IMR-90 (cell line): Measurements from ENCODE around the gene VSIG10L2. TPM values are rescaled to one million over a fixed set of nuclear protein-coding genes. Genes with fewer than 3 reads are reported as not detected.

ENCODE experiments used
- ATAC-seq: fragments of 200-7000 bp; cut with Tn5 transposase; 2 replicates; pipeline ENCODE4 v1.9.1; 2020; ENCODE audit warnings: low read depth, mild to moderate bottlenecking, moderate library complexity
- BruUV-seq: library from RNA; stranded (reverse); fragments of 400-500 nt; replicated peaks from 2 replicates; lab custom pipeline; 2021; lab: Mats Ljungman, UMichigan
- CTCF ChIA-PET: fragments of 300-600 bp; formaldehyde crosslinking; extraction: SDS; loops from one replicate; lab custom pipeline; 2021; ENCODE audit warnings: antibody characterized with exemption; lab: Yijun Ruan, JAX
- POLR2A ChIA-PET: fragments of 300-600 bp; sonication (Branson Sonifier 250); formaldehyde crosslinking; loops from one replicate; lab custom pipeline; 2022; ENCODE audit warnings: antibody characterized with exemption; ENCODE audit not compliant: unreplicated experiment; lab: Charles Lee
- DNase-seq: peaks from one replicate; pipeline ENCODE4 v3.0.0; 2013
- H2AFZ ChIP-seq: replicated peaks from 2 replicates; pipeline ENCODE3; 2013; ENCODE audit warnings: low read length, mild to moderate bottlenecking; ENCODE audit not compliant: poor library complexity
- H2AK5ac ChIP-seq: 2 replicates; pipeline ENCODE4 v1.6.1; 2013; ENCODE audit warnings: low read depth, low read length, inconsistent platforms
- H2AK9ac ChIP-seq: replicated peaks from 2 replicates; pipeline ENCODE3; 2013; ENCODE audit warnings: mild to moderate bottlenecking, low read depth, low read length, moderate library complexity; ENCODE audit not compliant: poor library complexity
- H2BK120ac ChIP-seq: 2 replicates; pipeline ENCODE4 v1.6.1; 2013; ENCODE audit warnings: low read depth, low read length, inconsistent platforms
- H2BK15ac ChIP-seq: 3 replicates; pipeline ENCODE4 v1.6.1; 2013; ENCODE audit warnings: low read depth, low read length, inconsistent platforms
- H2BK20ac ChIP-seq: 2 replicates; pipeline ENCODE4 v1.6.1; 2013; ENCODE audit warnings: low read depth, mild to moderate bottlenecking, inconsistent platforms, low read length, moderate library complexity
- H2BK5ac ChIP-seq: 2 replicates; pipeline ENCODE4 v1.6.1; 2013; ENCODE audit warnings: mild to moderate bottlenecking, low read depth, low read length, inconsistent platforms; ENCODE audit not compliant: poor library complexity, severe bottlenecking
- H3K14ac ChIP-seq: replicated peaks from 2 replicates; pipeline ENCODE4 v1.6.1; 2013; ENCODE audit warnings: low read depth, low read length, inconsistent platforms
- H3K18ac ChIP-seq: 2 replicates; pipeline ENCODE4 v1.6.1; 2013; ENCODE audit warnings: low read depth, low read length, control low read depth
- H3K23ac ChIP-seq: 2 replicates; pipeline ENCODE4 v1.6.1; 2013; ENCODE audit warnings: low read depth, low read length, inconsistent platforms
- H3K27ac ChIP-seq: 2 replicates; pipeline ENCODE4 v1.5.1; 2013; ENCODE audit warnings: mild to moderate bottlenecking, control low read depth, low read length; ENCODE audit not compliant: insufficient read depth
- H3K27me3 ChIP-seq: 2 replicates; pipeline ENCODE4 v1.6.1; 2013; ENCODE audit warnings: low read length; ENCODE audit not compliant: control insufficient read depth, insufficient read depth
- H3K36me3 ChIP-seq: 2 replicates; pipeline ENCODE4 v1.6.1; 2013; ENCODE audit warnings: low read length, mixed read lengths; ENCODE audit not compliant: control insufficient read depth, insufficient read depth
- H3K4ac ChIP-seq: 2 replicates; pipeline ENCODE4 v1.6.1; 2013; ENCODE audit warnings: low read depth, low read length, inconsistent platforms
- H3K4me1 ChIP-seq: 2 replicates; pipeline ENCODE4 v1.6.1; 2013; ENCODE audit warnings: low read length, mixed read lengths; ENCODE audit not compliant: control insufficient read depth, insufficient read depth
- H3K4me2 ChIP-seq: 2 replicates; pipeline ENCODE4 v1.6.1; 2013; ENCODE audit warnings: low read depth, mild to moderate bottlenecking, control low read depth, low read length, moderate library complexity
- H3K4me3 ChIP-seq: 2 replicates; pipeline ENCODE4 v1.5.1; 2013; ENCODE audit warnings: low read depth, mild to moderate bottlenecking, control low read depth, low read length, moderate library complexity; ENCODE audit not compliant: insufficient read depth
- H3K56ac ChIP-seq: 2 replicates; pipeline ENCODE4 v1.6.1; 2013; ENCODE audit warnings: low read length, inconsistent platforms; ENCODE audit not compliant: insufficient read depth; ENCODE audit errors: extremely low read depth
- H3K79me1 ChIP-seq, 2 experiments: 2 replicates each; pipeline ENCODE4 v1.6.1; 2013; ENCODE audit warnings: low read length in 2 of 2, inconsistent platforms in 1 of 2, low read depth in 1 of 2
- H3K9ac ChIP-seq: 2 replicates; pipeline ENCODE4 v1.6.1; 2013; ENCODE audit warnings: low read depth, low read length, control low read depth
- H3K9me1 ChIP-seq: 2 replicates; pipeline ENCODE4 v1.6.1; 2013; ENCODE audit warnings: low read length, inconsistent platforms; ENCODE audit not compliant: insufficient read depth
- H3K9me3 ChIP-seq: 2 replicates; pipeline ENCODE4 v1.6.1; 2013; ENCODE audit warnings: low read length; ENCODE audit not compliant: control insufficient read depth, insufficient read depth
- H4K20me1 ChIP-seq: 2 replicates; pipeline ENCODE4 v1.6.1; 2013; ENCODE audit warnings: low read length, inconsistent platforms; ENCODE audit not compliant: insufficient read depth
- H4K5ac ChIP-seq: 2 replicates; pipeline ENCODE4 v1.6.1; 2013; ENCODE audit warnings: mild to moderate bottlenecking, low read depth, low read length, control low read depth
- H4K8ac ChIP-seq, 2 experiments: 2 replicates each; pipeline ENCODE4 v1.6.1; 2013; ENCODE audit warnings: low read depth in 2 of 2, low read length in 2 of 2, control low read depth in 1 of 2, inconsistent platforms in 1 of 2
- H4K91ac ChIP-seq: 2 replicates; pipeline ENCODE4 v1.6.1; 2013; ENCODE audit warnings: low read depth, low read length, inconsistent platforms; ENCODE audit not compliant: insufficient read depth
- BHLHE40 ChIP-seq: fragments of 150-350 bp; IDR thresholded peaks from 2 replicates; pipeline ENCODE4 v1.6.1; 2016; ENCODE audit warnings: mild to moderate bottlenecking, low read depth, low read length
- CEBPB ChIP-seq: IDR thresholded peaks from 2 replicates; pipeline ENCODE4 v1.6.1; 2012; ENCODE audit warnings: low read depth, low read length, improper control_type of control experiment
- CHD1 ChIP-seq: IDR thresholded peaks from 2 replicates; pipeline ENCODE4 v1.6.1; 2012; ENCODE audit warnings: low read depth, low read length, improper control_type of control experiment
- CTCF ChIP-seq: conservative IDR thresholded peaks from 2 replicates; pipeline ENCODE4 v1.5.1; 2012; ENCODE audit warnings: mild to moderate bottlenecking, low read depth, low read length, improper control_type of control experiment
- FOS ChIP-seq: fragments of 150-350 bp; IDR thresholded peaks from 2 replicates; pipeline ENCODE4 v1.6.1; 2016; ENCODE audit warnings: low read depth, low read length
- MAFK ChIP-seq: IDR thresholded peaks from 2 replicates; pipeline ENCODE4 v1.6.1; 2012; ENCODE audit warnings: low read depth, low read length, improper control_type of control experiment
- MAZ ChIP-seq: IDR thresholded peaks from 2 replicates; pipeline ENCODE4 v1.6.1; 2012; ENCODE audit warnings: low read depth, mild to moderate bottlenecking, low read length, improper control_type of control experiment, moderate library complexity, borderline replicate concordance
- MXI1 ChIP-seq: IDR thresholded peaks from 2 replicates; pipeline ENCODE4 v1.6.1; 2012; ENCODE audit warnings: low read depth, mild to moderate bottlenecking, low read length, moderate library complexity, borderline replicate concordance
- NFE2L2 ChIP-seq: fragments of 150-350 bp; IDR thresholded peaks from 2 replicates; pipeline ENCODE4 v1.6.1; 2016; ENCODE audit warnings: low read depth, mild to moderate bottlenecking, low read length
- POLR2A ChIP-seq: IDR thresholded peaks from 2 replicates; pipeline ENCODE4 v1.6.1; 2012; ENCODE audit warnings: mild to moderate bottlenecking, low read depth, low read length
- RAD21 ChIP-seq: IDR thresholded peaks from 2 replicates; pipeline ENCODE4 v1.6.1; 2012; ENCODE audit warnings: low read length, improper control_type of control experiment
- RCOR1 ChIP-seq: IDR thresholded peaks from 2 replicates; pipeline ENCODE4 v1.6.1; 2012; ENCODE audit warnings: mild to moderate bottlenecking, low read length, improper control_type of control experiment; ENCODE audit not compliant: insufficient replicate concordance
- RFX5 ChIP-seq: IDR thresholded peaks from 2 replicates; pipeline ENCODE4 v1.8.0; 2012; ENCODE audit warnings: low read depth, mild to moderate bottlenecking, low read length, moderate library complexity
- SMC3 ChIP-seq: fragments of 150-350 bp; IDR thresholded peaks from 2 replicates; pipeline ENCODE4 v1.6.1; 2016; ENCODE audit warnings: low read depth, mild to moderate bottlenecking, antibody characterized with exemption, low read length, moderate library complexity
- USF2 ChIP-seq: fragments of 150-350 bp; IDR thresholded peaks from 2 replicates; pipeline ENCODE4 v1.6.1; 2017; ENCODE audit warnings: mild to moderate bottlenecking, antibody characterized with exemption, low read length, low read depth
- WGBS, 2 experiments: methylation state at CpG; one replicate each; pipeline versions ENCODE4 v1.1.5 to v1.1.7; 2013; ENCODE audit warnings: missing lambda C conversion rate in 2 of 2; ENCODE audit not compliant: insufficient read length in 1 of 2; ENCODE audit errors: extremely low coverage in 2 of 2; 5-methylcytosine and 5-hydroxymethylcytosine counted together
- dilution Hi-C: fragments of 300-500 bp; cut with HindIII; formaldehyde crosslinking; loops from one replicate; pipeline ENCODE4 v1.14.3; 2018; ENCODE audit warnings: low sequenced_read_pairs; ENCODE audit not compliant: unreplicated experiment
- in situ Hi-C: fragments of 300-500 bp; cut with MboI; formaldehyde crosslinking; loops from 3 replicates; pipeline ENCODE4 v1.14.3; 2019; ENCODE audit warnings: low sequenced_read_pairs, inconsistent platforms, mixed read lengths
- intact Hi-C: fragments of 100-400 bp; cut with micrococcal nuclease; formaldehyde crosslinking; loops from 2 replicates; pipeline ENCODE4 v1.10.0; 2022
- polyA plus RNA-seq, 3 experiments: library from polyadenylated mRNA; depleted of rRNA; stranded (reverse); fragments of >200 nt; gene quantifications; 2 replicates each; pipeline ENCODE4 v1.2.3, GENCODE V29; 2012; ENCODE audit warnings: low replicate concordance in 1 of 3
- total RNA-seq: library from RNA; depleted of rRNA; stranded (reverse); fragments of >200 nt; gene quantifications from 2 replicates; pipeline ENCODE4 v1.2.3, GENCODE V29; 2012
- TF ChIP-seq, protein P1 (sequence below): fragments of 150-350 bp; IDR thresholded peaks from 2 replicates; pipeline ENCODE4 v1.6.1; 2016; ENCODE audit warnings: low read depth, mild to moderate bottlenecking, low read length, moderate library complexity, borderline replicate concordance

VSIG10L2 gene
- total and polyA plus RNA-seq, 2 of the 4 experiments (the other 2 are of a cell fraction): under 0.01 TPM; not detected in 1

DNA sequence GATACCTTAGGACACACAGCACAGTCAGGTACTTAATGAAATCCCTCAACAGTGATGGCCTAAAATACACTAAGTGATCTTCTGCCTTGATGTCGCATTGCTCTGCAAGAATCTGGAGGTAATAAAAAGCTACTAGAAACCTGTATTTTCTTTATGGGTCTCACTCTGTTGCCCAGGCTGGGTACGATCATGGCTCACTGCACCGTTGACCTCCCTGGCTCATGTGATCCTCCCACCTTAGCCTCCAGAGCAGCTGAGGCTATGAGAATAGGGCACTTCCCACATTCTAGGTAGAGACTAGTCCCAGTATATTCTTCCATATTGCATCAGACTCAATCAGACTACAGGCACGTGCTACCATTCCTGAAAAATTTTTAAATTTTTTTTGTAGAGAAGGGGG is 21.7 kb downstream of the VSIG10L2 start:
- Histone ChIP-seq H3K4me2 (no peak overlapping the region), H2BK5ac (no peak overlapping the region), H3K9me3 (no peaks in the 10 kb centered on the region), H3K27ac (no peak overlapping the region), H4K5ac (no peak overlapping the region), H4K8ac (no peak overlapping the region), H4K91ac (no peak overlapping the region), H4K20me1 (no peaks in the 10 kb centered on the region), H3K9ac (no peak overlapping the region), H2AK5ac (no peak overlapping the region), H3K23ac (no peak overlapping the region), H2AK9ac (no peak overlapping the region), H3K9me1 (no peaks in the 10 kb centered on the region), H2BK120ac (no peak overlapping the region), H2AFZ (no peak overlapping the region), H3K4me3 (no peak overlapping the region), H3K18ac (no peak overlapping the region), H2BK15ac (no peak overlapping the region), H3K56ac (no peak overlapping the region), H3K27me3 (peaks cover 2% of the 10 kb centered on the region), H3K4me1 (no peaks in the 10 kb centered on the region; the same call in 1 of the 2 replicates), H3K36me3 (no peaks in the 10 kb centered on the region), H3K4ac (no peak overlapping the region), H3K14ac (no peak overlapping the region), H2BK20ac (no peak overlapping the region), H3K79me1 (no peaks in the 10 kb centered on the region)
- no peak for ATAC-seq
- dilution Hi-C loops (no loop called here), in situ Hi-C loops (no loop called here), intact Hi-C loops (no loop called here)
- no CpG with 5 or more reads among the region's 4 CpGs for WGBS, 2 experiments
- TF ChIP-seq NFE2L2: no peak
- TF ChIP-seq POLR2A: no peak
- TF ChIP-seq CEBPB: no peak
- TF ChIP-seq FOS: no peak
- TF ChIP-seq MAFK: no peak
- no peak for TF ChIP-seq RFX5
- no peak for TF ChIP-seq BHLHE40
- TF ChIP-seq, protein P1, sequence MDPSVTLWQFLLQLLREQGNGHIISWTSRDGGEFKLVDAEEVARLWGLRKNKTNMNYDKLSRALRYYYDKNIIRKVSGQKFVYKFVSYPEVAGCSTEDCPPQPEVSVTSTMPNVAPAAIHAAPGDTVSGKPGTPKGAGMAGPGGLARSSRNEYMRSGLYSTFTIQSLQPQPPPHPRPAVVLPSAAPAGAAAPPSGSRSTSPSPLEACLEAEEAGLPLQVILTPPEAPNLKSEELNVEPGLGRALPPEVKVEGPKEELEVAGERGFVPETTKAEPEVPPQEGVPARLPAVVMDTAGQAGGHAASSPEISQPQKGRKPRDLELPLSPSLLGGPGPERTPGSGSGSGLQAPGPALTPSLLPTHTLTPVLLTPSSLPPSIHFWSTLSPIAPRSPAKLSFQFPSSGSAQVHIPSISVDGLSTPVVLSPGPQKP: no peak
- no peak for TF ChIP-seq CTCF
- no peak for TF ChIP-seq MAZ
- no peak for TF ChIP-seq MXI1
- no peak for TF ChIP-seq RAD21
- no peak for TF ChIP-seq USF2
- TF ChIP-seq SMC3: no peak
- no peak for TF ChIP-seq CHD1
- TF ChIP-seq RCOR1: no peak
- ChIA-PET POLR2A (no interaction called here), CTCF (no interaction called here)
- DNase-seq: no peak
- no TSS peak for BruUV-seq
